GM19468 (cell line): ENCODE results near the gene IFNA17.
"Not testable (repeated sequence)": the region's sequence is repeated elsewhere in the genome, so short reads cannot be mapped to it uniquely, and the experiment has no call there.

ENCODE experiments used
- ATAC-seq: cut with Tn5 transposase; IDR thresholded peaks from one replicate; pipeline ENCODE4 v1.9.1; 2021; ENCODE audit warnings: mild to moderate bottlenecking, moderate library complexity, moderate number of reproducible peaks; ENCODE audit not compliant: unreplicated experiment; ENCODE audit errors: extremely low read depth

The IFNA17 gene

DNA sequence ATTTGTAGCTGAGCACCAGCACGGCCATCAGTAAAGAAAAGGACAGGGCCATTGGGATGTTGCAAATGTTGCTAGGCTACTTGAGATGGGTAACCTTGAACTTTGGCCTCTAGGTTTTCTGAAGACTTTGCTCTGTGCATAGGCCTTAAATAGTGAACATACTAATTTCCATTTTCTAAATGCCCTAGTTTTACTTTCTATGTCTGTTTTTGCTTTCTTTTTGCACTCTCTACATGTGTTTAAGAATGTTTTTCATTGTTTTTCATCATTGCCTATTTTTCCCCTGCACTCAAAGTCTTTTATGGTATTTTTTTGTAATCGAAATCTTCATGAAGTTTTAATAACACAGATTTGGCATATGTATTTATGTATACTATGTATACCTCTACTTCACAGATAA, at the start of gene IFNA17:
IFNA17 (minus strand) TSS at position 101 of the 400 bp plus-strand sequence; CDS start at position 52, 49 bp downstream.
- ATAC-seq = no peak

DNA sequence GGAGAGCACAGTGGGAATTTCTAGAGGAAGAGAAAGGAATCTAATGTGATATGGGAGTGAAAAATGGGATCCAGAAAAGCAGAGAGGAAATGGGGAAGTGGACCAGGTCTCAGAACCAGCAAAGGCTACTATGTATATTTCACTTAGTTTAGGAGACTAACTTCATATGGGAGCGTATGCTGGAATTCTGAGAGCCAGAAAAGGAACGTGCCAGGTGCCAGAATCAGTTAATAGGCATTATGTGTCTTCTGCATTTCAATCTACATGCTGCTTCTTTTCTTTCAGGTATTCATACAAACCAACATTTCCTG, 40.3 kb upstream of the IFNA17 start:
- ATAC-seq = no peak

DNA sequence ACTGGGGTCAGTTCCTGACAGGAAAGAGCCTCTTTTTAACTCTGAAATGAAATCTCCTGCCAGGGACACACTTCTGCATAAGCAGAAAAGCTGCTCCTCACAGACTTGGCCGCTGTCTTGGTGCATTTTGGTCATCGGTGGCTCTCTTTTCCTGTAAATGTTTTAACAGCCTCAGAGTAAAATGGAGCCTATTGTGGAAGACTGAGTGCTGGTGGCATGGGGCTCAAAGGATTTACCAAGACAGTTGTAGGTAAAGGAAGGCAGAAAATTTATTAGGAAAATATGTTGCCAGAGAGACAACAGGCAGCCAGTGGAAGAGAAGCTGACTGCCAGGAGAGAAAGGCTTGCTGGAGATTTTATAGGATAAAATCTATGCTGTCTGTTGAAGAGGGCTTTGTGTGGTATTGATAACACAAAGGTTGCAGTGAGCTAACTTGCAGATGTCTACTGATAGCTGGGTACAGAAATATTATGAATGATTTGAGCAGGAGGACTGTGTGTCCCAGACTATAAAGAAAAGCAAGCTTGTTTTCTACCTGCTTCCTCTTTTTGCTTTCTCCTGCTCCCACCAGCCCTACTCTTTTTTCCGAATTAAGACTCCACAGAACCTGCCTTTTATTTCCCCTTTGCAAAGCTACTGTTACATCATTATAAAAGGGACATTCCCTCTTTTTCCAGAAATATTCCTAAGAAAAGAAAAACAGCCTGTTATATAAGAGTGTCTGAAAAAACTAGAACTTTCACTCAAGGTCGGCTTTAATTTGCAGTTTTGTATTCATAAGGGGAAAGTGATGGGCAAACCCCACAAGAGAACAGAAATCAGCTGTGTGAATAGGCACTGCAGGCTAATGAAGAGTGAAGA, 39.7 kb upstream of the IFNA17 start:
- no peak for ATAC-seq

DNA sequence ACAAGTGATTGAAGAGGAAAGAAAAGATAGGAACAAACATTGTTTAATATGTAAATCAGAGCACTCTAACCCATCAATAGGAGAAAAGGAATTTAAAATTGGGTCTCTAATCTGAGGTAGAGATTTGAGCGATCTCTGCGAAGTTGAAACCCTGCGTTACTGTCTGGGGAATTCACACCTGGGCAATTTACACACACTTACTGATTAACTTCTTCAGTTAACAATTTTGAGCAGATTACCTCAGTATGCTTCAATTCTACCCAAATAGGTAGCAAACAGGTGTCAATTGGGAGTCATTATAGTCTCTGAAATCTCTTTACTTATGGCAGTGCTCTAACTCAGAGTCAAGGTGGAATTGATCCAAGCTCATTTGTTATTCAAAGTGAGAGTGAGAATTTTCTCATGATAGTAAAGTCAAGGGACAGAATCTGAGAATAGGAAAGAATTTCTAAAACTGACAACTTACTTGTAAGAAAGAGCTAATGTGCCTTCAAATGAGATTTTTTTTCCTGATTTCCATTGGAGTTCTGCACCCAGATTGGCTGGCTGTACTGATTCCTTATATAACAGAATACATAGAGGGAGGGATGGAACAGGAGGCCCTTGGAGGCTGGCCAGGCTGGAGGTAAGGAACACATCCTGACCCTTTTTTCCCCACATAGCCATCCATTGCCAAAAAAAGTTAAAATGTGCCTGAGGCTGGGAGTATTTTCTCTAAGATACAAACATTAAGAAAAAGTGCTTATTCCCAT, 38.9 kb upstream of the IFNA17 start:
- ATAC-seq = no peak

DNA sequence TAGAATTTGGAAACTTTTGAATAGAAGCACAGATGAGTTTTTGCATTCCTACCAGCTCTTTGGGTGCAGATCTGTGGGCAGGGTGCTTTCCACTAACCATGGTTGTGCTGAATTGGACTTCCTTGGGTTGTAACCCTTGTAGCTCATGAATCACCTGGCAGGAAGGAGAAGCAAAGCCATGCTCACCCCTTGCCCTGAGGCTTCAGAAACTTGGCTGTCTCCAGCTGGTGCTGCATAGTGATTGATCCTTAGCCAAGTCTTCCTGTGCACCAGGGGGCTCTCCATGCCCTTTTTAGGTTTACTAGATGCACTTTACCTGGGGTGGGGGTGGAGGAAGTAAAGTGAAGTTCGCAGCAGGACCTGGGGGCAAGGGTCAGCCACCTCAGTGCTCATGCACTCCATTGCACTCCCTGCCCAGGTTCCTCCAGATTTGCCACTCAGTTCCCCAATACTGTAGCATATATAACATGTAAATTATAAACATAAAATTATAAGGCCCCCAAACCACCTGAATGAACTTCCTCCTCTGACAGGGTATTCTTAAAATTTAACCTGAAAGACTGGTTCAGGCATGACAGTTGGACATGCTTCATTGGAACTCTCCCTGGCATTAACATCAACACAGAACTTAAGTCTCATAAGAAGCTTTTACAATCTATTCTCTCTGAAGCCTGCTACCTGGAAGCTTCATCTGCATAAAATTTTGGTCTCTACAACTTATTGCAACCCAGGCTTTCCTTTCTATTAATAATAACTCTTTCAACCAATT, 37.6 kb upstream of the IFNA17 start:
- ATAC-seq = peak; percentile 34

DNA sequence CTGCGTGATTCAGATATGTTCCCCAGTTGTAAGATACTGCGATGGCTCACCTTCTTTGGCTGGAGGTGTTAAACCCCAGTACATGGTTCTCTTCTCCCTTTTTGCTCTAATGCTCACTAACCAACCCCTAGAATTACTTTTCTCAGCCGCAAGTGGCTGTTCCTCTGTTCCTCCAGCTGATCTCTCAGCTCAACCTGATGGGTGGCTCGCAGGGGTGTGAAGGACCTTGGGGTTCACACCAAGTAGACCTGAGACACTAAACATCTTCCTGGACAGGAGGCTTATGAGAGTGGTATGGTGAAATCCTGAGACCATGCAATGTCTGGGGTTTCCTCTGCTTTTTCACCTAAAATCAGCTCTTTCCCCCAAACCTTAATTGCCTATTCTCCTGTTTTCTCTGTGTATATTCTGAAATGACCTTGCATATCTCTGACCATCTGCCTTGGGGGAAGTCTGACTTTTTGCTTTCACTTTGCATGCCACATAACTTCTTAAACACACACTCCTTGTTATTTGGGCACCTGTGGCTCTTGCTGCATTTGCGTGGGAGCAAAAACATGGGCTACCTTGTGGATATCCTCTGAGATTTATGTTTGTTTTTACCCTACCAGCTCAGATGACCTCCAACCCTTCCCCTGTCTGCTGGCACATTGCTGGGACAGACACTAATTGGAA, 27.7 kb upstream of the IFNA17 start:
- ATAC-seq = no peak

DNA sequence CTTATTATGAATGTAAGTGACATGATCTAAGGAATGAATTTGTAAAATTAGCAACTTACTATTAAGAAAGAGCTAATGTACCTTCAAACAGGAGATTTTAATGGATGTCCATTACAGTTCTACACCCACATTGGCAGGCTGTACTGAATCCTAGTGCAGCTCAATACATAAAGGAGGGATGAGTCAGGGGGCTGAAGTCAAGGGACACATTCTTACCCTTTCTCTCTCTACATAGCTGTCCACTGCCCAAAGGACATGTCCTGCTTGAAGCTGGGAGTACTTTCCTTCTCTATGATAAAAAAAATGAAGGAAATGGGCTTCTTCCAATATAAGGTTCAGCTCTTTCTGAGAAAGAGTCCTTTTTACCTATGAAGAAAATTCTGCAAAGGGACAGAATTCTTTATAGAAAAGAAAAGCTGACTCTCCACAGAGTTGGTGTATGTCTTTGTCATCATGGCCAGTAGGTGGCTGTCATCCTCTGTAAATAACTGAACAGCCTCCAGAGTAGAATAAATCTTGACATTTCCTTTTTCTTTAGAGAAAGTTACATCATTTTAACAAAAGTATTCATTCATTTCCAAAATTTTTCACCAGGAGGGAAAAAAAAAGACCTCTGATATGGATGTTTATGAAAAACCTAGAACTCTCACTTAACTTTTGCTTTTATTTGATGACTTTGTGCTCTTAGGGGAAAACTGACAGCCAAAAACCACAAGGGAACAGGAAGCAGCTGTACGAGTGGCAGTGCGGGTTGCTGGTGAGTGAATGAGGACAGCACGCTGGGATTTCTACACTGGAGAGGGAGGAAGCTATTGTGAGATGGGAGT, 24.9 kb upstream of the IFNA17 start:
- peak; percentile 59 for ATAC-seq

DNA sequence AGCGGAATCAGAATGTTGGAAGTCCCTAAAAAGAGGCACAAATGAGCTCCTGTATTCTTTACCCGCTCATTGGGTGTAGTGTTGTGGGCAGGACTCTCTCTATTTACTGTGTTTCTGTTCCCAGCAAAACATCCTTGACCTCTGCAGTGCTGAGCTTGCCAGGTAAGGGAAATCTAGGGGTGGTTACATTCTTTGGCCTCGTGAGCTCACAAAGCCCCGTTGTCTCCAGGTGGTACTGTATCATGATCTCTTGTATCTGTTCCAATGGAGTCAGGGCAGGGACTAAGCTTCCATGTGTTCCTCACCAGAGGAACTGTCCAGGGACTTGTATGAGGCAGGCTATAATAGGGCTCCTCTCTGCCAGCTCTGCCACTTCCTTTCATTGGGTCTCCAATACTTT, 23.6 kb upstream of the IFNA17 start:
- ATAC-seq = no peak

DNA sequence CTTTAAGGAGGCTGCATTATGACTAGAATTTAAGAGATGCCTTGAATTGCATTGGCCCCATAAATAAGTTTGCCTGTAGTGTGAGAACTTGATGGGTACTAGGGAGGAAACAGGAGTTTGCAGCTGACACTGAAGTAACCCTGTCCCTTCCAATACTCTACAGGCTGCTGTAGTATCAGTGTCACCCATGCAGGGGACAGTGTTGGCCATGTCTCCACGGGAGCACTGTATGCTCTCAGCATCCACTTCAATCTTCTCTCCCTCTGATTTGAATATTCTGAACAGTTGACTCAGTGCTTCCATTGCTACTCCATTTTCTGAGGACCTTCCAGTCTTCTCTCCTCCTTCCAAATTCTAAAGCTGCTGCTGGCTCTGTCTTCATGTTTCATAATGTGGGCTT, 23.2 kb upstream of the IFNA17 start:
- ATAC-seq = no peak

DNA sequence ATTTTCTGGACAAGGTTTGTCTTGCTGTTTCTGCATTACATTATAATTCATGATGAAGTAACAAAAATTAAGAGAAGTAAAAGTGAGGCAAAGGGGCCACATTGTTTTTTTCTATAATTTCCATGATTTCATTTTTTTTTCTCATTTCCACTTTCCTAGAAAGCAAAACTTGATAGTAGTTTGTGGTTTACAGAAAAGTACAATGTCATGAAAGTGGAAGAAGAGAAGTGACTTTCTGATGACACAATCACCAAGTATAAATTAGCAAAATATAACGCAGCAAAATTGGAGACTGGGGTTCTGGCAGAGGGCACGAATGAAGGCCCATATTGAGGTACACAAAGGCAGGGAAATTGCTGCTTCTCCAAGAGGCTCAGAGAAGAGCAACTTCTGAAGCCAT, 16.8 kb upstream of the IFNA17 start:
- ATAC-seq = no peak

DNA sequence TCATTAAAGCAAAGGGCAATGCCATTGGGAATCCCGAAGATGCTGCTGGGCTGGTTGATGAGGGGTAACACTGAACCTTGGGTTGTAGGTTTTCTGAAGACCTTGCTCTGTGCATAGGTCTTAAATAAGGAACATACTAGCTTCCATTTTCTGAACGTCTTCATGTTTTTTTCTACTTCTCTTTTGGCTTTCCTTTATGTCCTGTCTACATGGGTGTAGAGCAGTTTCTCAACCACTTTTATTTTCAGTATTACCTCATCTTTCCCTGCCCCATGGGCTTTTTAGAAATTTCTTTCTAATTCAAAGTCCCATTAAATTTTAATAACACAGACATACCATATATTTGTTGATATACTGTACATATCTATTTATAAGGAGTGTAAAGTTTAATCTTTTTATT, 11.9 kb upstream of the IFNA17 start, which contains the start of gene IFNA14:
IFNA14 (minus strand) TSS at position 95 of the 400 bp plus-strand sequence; CDS start at position 25, 70 bp downstream.
- ATAC-seq = no peak

DNA sequence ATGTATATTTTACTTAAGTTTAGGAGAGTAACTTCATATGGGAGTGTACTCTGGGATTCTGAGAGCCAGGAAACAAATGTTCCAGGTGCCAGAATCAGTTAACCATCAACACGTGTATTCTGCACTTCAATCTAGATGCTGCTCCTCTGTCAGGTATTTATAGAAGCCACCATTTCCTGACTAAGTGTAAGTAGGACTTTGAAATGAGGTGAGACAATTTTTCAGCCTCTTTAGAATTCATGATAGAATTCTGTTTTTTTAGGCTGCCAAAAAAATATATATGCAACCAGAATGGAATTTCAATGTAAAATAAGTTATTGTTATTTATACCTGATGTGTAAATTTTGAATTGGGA, 8.3 kb upstream of the IFNA17 start:
- ATAC-seq = not testable (repeated sequence)

DNA sequence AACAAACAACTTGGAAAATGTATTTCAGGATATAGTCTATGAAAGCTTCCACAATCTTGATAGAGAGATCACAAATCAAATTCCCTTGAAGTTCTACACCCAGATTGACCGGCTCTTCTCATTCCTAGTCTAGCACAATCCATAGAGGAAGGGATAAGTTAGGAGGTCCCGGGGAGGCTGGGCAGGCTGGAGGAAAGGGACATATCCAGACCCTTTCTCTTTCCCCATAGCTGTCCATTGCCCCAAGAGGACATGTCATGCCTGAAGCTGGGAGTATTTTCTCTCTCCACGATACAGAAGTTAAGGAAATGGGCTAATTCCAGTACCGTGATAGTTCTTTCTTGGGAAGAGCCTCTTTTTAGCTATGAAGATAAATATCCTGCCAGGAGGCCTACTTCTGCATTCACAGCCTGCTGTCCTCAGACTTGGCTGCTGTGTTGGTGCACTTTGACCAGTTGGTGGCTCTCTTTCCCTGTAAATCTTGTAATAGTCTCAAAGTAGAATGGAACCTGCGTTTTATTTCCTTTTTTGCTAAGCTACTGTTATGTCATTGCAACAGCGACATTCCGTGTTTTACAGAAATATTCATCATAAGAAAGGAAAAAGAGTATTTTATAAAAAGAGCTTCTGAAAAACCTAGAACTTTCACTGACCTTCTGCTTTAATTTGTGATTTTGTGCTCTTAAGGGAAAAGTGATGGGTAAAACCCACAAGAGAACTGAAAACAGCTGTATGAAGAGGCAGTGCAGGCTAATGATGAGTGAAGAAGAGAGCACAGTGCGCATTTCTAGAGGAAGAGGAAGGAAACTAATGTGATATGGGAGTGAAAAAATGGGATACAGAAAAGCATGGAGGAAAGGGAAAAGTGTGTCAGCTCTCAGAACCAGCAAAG, 7.7 kb upstream of the IFNA17 start:
- ATAC-seq = peak; percentile 61

DNA sequence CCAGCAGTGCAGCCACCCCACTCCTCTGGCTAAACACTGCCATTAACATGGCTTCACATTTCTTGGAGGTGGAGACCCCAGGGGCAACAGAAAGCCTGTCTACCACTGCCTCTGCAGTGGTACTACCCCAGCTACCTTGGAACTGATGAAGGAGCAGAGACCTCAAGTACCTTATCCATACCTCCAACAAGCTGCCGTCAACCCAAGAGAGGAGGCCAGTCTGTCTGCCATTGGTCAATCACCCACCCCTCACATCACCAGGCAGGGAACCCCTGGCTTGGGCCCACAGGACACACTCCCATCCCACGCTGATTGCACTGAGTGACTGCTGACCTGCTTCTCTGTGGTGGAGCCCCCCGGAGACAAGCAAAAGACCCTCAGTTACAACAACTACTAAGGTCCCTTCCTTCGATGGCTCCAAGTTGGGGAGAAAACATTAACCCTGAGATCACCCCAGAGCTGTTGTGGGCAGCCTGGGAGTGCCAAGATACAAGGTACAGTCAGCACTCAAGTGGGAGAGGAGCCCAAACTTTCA, 6.2 kb upstream of the IFNA17 start:
- no peak for ATAC-seq

DNA sequence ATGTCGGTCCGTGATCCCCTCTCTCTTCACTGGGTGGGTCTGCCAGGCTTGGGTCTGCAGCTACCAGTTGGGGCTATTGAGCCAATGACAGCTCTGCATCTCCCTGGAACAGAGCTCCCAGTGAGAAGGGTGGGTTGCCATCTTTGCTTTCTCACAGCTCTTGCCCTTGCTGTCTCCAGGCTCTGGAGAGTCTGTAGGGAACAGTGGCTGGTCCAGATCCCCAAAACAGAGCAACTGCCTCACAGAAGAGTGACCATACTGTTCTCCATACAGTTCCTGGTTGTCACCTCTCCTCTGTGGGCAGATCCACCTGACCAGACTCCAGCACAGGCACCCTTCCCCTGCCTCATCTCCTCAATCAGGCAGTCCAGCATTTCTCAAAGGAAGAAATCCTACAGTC, 5.2 kb upstream of the IFNA17 start:
- ATAC-seq = no peak

DNA sequence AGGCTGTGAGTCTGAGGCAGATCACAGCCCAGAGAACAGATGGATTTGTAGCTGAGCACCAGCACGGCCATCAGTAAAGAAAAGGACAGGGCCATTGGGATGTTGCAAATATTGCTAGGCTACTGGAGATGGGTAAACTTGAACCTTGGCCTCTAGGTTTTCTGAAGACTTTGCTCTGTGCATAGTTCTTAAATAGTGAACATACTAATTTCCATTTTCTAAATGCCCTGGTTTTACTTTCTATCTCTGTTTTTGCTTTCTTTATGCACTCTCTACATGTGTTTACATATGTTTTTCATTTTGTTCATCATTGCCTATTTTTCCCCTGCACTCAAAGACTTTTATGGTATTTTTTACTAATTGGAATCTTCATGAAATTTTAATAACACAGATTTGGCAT, 10.8 kb downstream of the IFNA17 start, which contains the start of gene IFNA16:
IFNA16 (minus strand) TSS at position 101 of the 400 bp plus-strand sequence; CDS start at position 95, 6 bp downstream.
- not testable (repeated sequence) for ATAC-seq

DNA sequence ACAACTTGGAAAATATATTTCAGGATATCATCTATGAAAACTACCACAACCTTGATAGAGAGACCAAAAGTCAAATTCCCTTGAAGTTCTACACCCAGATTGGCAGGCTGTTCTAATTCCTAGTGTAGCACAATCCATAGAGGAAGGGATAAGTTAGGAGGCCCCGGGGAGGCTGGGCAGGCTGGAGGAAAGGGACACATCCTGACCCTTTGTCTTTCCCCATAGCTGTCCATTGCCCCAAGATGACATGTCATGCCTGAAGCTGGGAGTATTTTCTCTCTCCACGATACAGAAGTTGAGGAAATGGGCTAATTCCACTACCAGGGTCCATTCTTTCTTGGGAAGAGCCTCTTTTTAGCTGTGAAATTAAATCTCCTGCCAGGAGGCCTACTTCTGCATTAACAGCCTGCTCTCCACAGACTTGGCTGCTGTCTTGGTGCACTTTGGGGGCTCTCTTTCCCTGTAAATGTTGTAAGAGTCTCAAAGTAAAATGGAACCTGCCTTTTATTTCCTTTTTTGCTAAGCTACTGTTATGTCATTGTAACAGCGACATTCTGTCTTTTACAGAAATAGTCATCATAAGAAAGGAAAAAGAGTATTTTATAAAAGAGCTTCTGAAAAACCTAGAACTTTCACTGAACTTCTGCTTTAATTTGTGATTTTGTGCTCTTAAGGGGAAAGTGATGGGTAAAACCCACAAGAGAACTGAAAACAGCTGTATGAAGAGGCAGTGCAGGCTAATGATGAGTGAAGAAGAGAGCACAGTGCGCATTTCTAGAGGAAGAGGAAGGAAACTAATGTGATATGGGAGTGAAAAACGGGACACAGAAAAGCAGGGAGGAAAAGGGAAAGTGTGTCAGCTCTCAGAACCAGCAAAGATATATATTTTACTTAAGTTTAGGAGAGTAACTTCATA, 14.4 kb downstream of the IFNA17 start:
- ATAC-seq = peak; percentile 43
